ENCODE measurements around the gene TTC9.
"Not testable (repeated sequence)": the region's sequence is repeated elsewhere in the genome, so short reads cannot be mapped to it uniquely, and the experiment has no call there.

The TTC9 gene

GRCh38 chr14:70700955-70701585, 59.4 kb downstream of the TTC9 start:
- Histone ChIP-seq H3K36me3 (ENCODE audit: insufficient read depth) (no peaks in the 10 kb centered on the region), H3K79me2 (ENCODE audit: insufficient read depth, low read depth) (no peaks in the 10 kb centered on the region), H3K4me1 (ENCODE audit: low read depth, poor library complexity, severe bottlenecking) (no peaks in the 10 kb centered on the region), H3K4me2 (no peak overlapping the region), H3K27ac (no peak overlapping the region), H3K9ac (no peak overlapping the region), H4K20me1 (ENCODE audit: insufficient read depth) (no peaks in the 10 kb centered on the region), H2AFZ (ENCODE audit: low read depth) (no peak overlapping the region), H3K27me3 (ENCODE audit: insufficient read depth, low read depth) (no peaks in the 10 kb centered on the region), H3K4me3 (IDR thresholded peaks at IDR 0.05; ENCODE audit: insufficient read depth, low read depth, low read length) (no peak overlapping the region)
- TF ChIP-seq CTCF (conservative IDR thresholded peaks at IDR 0.05; ENCODE audit: low read depth, low read length) = no peak

- Histone ChIP-seq H3K4me2 (no peak overlapping the region), H3K36me3 (ENCODE audit: insufficient read depth) (no peaks in the 10 kb centered on the region)
Observed at GRCh38 chr14:70701610-70702009, 59.9 kb downstream of the TTC9 start.

GRCh38 chr14:70702161-70702560, 60.4 kb downstream of the TTC9 start:
- no peaks in the 10 kb centered on the region for H3K79me2 ChIP-seq (ENCODE audit: insufficient read depth, low read depth)
- H3K36me3 ChIP-seq (ENCODE audit: insufficient read depth) = no peaks in the 10 kb centered on the region
- H3K4me1 ChIP-seq (ENCODE audit: low read depth, poor library complexity, severe bottlenecking) = no peaks in the 10 kb centered on the region
- H4K20me1 ChIP-seq (ENCODE audit: insufficient read depth) = no peaks in the 10 kb centered on the region
- no peak overlapping the region for H3K4me2 ChIP-seq
- no peak overlapping the region for H3K27ac ChIP-seq
- no peak for TF ChIP-seq CTCF (conservative IDR thresholded peaks at IDR 0.05; ENCODE audit: low read depth, low read length)
- no peak overlapping the region for H3K9ac ChIP-seq
- no peak overlapping the region for H3K4me3 ChIP-seq (IDR thresholded peaks at IDR 0.05; ENCODE audit: insufficient read depth, low read depth, low read length)
- no peaks in the 10 kb centered on the region for H3K27me3 ChIP-seq (ENCODE audit: insufficient read depth, low read depth)
- no peak overlapping the region for H2AFZ ChIP-seq (ENCODE audit: low read depth)

More at GRCh38 chr14:70701610-70702009, 59.9 kb downstream of the TTC9 start:
- H3K4me3 ChIP-seq (IDR thresholded peaks at IDR 0.05; ENCODE audit: insufficient read depth, low read depth, low read length) = no peak overlapping the region
- TF ChIP-seq CTCF (conservative IDR thresholded peaks at IDR 0.05; ENCODE audit: low read depth, low read length) = no peak
- no peaks in the 10 kb centered on the region for H3K79me2 ChIP-seq (ENCODE audit: insufficient read depth, low read depth)
- H3K27ac ChIP-seq = no peak overlapping the region
- no peaks in the 10 kb centered on the region for H3K27me3 ChIP-seq (ENCODE audit: insufficient read depth, low read depth)
- no peak overlapping the region for H3K9ac ChIP-seq
- no peak overlapping the region for H2AFZ ChIP-seq (ENCODE audit: low read depth)
- H3K4me1 ChIP-seq (ENCODE audit: low read depth, poor library complexity, severe bottlenecking) = no peaks in the 10 kb centered on the region
- no peaks in the 10 kb centered on the region for H4K20me1 ChIP-seq (ENCODE audit: insufficient read depth)

- H3K27ac ChIP-seq; H3K4me1 ChIP-seq (ENCODE audit: low read depth, poor library complexity, severe bottlenecking); H3K4me2 ChIP-seq; H2AFZ ChIP-seq (ENCODE audit: low read depth); H3K79me2 ChIP-seq (ENCODE audit: insufficient read depth, low read depth); H3K4me3 ChIP-seq (IDR thresholded peaks at IDR 0.05; ENCODE audit: insufficient read depth, low read depth, low read length); H4K20me1 ChIP-seq (ENCODE audit: insufficient read depth); H3K36me3 ChIP-seq (ENCODE audit: insufficient read depth); H3K9ac ChIP-seq; H3K27me3 ChIP-seq (ENCODE audit: insufficient read depth, low read depth): not testable (repeated sequence)
Observed at GRCh38 chr14:70703621-70704168, 62.0 kb downstream of the TTC9 start.

GRCh38 chr14:70704960-70705359, 63.2 kb downstream of the TTC9 start:
- Histone ChIP-seq H3K4me3 (IDR thresholded peaks at IDR 0.05; ENCODE audit: insufficient read depth, low read depth, low read length) (no peak overlapping the region), H4K20me1 (ENCODE audit: insufficient read depth) (no peaks in the 10 kb centered on the region), H3K27me3 (ENCODE audit: insufficient read depth, low read depth) (no peaks in the 10 kb centered on the region), H3K36me3 (ENCODE audit: insufficient read depth) (no peaks in the 10 kb centered on the region), H3K79me2 (ENCODE audit: insufficient read depth, low read depth) (no peaks in the 10 kb centered on the region), H2AFZ (ENCODE audit: low read depth) (no peak overlapping the region), H3K4me1 (ENCODE audit: low read depth, poor library complexity, severe bottlenecking) (no peaks in the 10 kb centered on the region), H3K4me2 (no peak overlapping the region), H3K27ac (no peak overlapping the region), H3K9ac (no peak overlapping the region)
- no peak for TF ChIP-seq CTCF (conservative IDR thresholded peaks at IDR 0.05; ENCODE audit: low read depth, low read length)

Measured in KMS-11 (cell line).